ENCODE results near the gene NDUFA11.

DNA sequence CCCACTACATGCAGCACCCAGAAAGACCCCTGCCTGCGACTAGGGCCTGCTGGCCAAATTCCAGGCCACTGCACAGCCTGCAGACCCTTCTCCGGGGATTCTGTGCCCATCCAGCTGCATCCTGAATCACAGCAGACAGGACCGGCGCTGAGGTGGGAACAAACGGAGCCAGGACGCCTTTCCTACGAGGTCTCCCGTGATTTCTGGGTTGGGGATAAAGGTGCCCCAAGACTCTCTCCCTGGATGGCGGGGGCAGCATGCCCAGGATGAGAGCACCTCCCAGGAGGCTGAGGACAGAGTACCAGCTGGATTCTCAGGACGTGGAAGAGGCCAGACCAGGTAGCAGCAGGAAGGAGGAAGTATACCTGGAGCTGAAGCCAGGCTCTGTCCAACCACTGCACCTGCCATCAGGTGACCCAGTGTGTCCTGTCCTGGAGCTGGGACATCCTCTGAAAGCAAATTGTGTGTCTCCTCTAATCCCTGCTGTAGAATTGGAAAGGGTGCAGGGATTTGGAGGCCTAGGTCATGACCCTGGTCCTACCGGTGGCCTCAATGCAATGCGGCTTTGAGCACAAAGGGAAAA lies 29.9 kb downstream of the NDUFA11 start:
- TF ChIP-seq, protein P1, sequence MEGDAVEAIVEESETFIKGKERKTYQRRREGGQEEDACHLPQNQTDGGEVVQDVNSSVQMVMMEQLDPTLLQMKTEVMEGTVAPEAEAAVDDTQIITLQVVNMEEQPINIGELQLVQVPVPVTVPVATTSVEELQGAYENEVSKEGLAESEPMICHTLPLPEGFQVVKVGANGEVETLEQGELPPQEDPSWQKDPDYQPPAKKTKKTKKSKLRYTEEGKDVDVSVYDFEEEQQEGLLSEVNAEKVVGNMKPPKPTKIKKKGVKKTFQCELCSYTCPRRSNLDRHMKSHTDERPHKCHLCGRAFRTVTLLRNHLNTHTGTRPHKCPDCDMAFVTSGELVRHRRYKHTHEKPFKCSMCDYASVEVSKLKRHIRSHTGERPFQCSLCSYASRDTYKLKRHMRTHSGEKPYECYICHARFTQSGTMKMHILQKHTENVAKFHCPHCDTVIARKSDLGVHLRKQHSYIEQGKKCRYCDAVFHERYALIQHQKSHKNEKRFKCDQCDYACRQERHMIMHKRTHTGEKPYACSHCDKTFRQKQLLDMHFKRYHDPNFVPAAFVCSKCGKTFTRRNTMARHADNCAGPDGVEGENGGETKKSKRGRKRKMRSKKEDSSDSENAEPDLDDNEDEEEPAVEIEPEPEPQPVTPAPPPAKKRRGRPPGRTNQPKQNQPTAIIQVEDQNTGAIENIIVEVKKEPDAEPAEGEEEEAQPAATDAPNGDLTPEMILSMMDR (conservative IDR thresholded peaks at IDR 0.05), result no peak
- no peak for TF ChIP-seq EZH2 (IDR thresholded peaks at IDR 0.05; ENCODE audit: low read depth)

Measured in PC-9 (cell line).